NCI-H2171 (cell line): ENCODE data around the gene NRGN.
A peak's percentile ranks its signal among the peaks of the same experiment; 100 is the strongest.
"Not testable (repeated sequence)": the region's sequence is repeated elsewhere in the genome, so short reads cannot be mapped to it uniquely, and the experiment has no call there.

Source experiments
- DNase-seq: peaks from one replicate; lab custom pipeline; 2025; lab: John Stamatoyannopoulos, UW

The NRGN gene

GRCh38 chr11:124758355-124759265 is 18.9 kb downstream of the NRGN start:
- DNase-seq: no peak

GRCh38 chr11:124759266-124760204 is 19.8 kb downstream of the NRGN start:
- no peak for DNase-seq

- DNase-seq: no peak
These were observed 20.5 kb downstream of the NRGN start for GRCh38 chr11:124760205-124760652.

- no peak for DNase-seq
These were observed 21.1 kb downstream of the NRGN start for GRCh38 chr11:124760806-124761205.

GRCh38 chr11:124761301-124762104 is 21.8 kb downstream of the NRGN start:
- DNase-seq: no peak

- DNase-seq: peak; percentile 5
These were observed 22.4 kb downstream of the NRGN start, which contains the start of gene ESAM for GRCh38 chr11:124762105-124762623. TSS of gene ESAM (minus strand) at chr11:124762290. CDS start at chr11:124762154, 136 bp downstream.

GRCh38 chr11:124762624-124763155 is 22.9 kb downstream of the NRGN start:
- DNase-seq: no peak

- peak; percentile 57 for DNase-seq
These were observed 23.6 kb downstream of the NRGN start for GRCh38 chr11:124763156-124763947.

- no peak for DNase-seq
These were observed 26.4 kb downstream of the NRGN start for GRCh38 chr11:124766156-124766555.

GRCh38 chr11:124768914-124769313 is 29.2 kb downstream of the NRGN start:
- no peak for DNase-seq

GRCh38 chr11:124769806-124770774 is 30.3 kb downstream of the NRGN start:
- DNase-seq: no peak

- DNase-seq: not testable (repeated sequence)
These were observed 31.2 kb downstream of the NRGN start for GRCh38 chr11:124770959-124771358.

- no peak for DNase-seq
These were observed 37.3 kb downstream of the NRGN start for GRCh38 chr11:124776865-124777645.

GRCh38 chr11:124778281-124778680 is 38.5 kb downstream of the NRGN start:
- DNase-seq: no peak

GRCh38 chr11:124779568-124779967 is 39.8 kb downstream of the NRGN start:
- DNase-seq: no peak

GRCh38 chr11:124783002-124783401 is 43.3 kb downstream of the NRGN start:
- no peak for DNase-seq

- no peak for DNase-seq
These were observed 44.3 kb downstream of the NRGN start for GRCh38 chr11:124784051-124784450.

- no peak for DNase-seq
These were observed 48.8 kb downstream of the NRGN start for GRCh38 chr11:124788521-124788920.
